HS-27A (cell line): ENCODE results near the gene SERTAD4.
A peak's percentile ranks its signal among the peaks of the same experiment; 100 is the strongest.

Experiments used
- DNase-seq: peaks from one replicate; pipeline ENCODE4 v3.0.0-alpha.2; 2012; ENCODE audit warnings: low read depth, missing footprints

Gene SERTAD4

DNA sequence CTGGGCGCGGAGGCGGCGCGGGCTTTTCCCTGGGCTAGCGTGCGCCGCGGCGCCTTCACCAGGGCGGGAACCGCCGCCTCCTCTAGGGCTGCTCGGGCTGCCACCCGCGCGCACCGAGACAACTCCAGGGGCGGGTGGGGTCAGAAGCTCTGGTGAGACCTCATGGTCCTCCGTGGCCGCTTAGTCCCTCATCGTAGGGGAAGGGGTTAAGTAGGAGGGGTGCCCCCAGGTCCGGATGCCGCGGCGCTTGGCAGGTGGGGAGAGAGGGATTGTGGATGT is 559 bp downstream of the SERTAD4 start:
- no peak for DNase-seq

DNA sequence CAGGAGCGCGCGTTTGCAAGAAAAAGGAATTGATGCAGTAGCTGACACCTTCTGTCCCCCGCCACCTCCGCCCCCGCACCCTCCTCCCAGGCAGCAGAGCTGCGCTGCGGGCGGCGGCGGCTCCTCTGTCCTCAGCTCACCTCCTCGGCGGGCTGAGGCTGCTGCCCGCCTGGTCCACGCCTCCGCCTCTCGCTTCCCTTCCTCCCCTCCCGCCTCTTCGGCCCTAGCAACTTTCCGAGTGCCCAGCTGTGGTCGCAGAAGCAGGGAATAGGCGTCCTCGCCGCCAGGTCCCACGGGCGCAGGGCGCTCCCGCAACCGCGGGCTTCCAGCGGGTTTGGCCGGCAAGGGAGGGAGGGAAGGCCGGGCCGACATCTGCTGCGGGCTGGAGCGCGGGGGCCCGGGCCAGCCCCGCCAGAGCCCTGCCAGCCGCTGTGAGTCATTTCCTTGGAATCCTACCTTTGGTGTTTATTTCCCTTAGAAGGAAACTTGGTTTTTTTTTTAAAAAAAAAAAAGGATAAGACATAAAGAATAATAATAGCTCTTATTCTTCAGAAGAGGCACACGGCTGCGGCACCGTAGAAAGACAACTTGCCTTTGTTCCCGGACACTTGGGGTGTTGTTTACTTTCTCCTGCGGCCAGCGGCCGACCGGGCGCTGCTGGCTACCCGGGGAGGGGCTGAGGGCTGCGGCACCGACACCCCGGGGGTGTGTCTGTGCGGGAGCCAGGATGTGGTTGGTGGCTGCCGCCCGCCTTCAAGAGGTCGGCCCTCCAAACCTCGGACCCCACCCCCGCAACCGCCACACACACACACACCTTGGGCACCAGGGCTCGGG is 1.1 kb downstream of the SERTAD4 start:
- DNase-seq, result peak; percentile 71

DNA sequence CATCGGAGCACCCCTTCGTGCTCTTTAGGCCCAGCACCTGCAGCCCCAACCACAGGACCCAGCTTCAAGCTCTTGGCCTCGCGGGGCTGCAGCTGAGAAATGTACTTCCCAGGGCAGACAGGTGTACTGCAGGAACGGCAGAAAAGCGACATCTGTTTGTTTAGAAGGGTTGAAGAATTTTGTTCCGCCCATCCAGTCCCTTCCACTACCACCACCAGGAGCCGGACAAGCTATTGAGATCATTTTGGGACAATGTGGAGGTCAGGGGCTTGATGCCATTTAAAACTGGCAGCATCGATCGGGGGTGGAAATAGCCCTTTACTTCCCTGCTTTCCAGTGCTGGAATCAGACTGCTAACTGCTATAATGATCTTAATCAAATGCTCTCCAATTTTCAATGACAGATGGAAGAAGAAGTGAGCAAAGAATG is 1.7 kb downstream of the SERTAD4 start:
- no peak for DNase-seq

DNA sequence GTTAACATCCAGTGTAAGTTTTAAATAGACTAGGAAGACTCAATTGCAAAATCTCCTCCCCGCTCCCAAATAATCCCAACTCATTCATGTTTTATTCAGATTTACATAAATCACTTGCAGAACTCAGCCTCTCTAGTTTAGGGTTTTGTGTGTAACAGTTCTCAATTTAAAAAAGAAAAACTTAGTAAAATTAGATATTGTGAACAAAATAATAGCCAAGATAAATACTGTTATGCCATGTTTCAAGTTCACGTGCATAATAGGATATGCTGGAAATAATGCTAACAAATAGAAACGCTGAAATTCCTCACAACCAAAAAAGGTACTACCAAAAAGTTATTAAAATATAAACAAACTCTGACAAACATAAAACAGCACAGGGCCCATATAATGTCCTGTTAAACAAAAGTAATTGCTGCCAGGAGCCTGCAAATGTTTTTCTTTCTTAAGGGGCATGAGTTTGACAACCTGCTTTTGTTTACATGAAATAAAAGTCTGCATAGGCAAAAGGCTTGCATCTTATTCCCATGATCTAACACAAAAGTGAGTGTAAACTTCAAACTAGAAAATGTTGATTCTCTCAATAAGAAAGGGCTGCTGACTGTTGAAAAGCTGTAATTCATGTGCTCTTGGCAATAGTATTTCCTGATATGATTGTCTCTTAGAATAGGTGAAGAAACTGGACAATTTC is 2.9 kb downstream of the SERTAD4 start:
- DNase-seq, result no peak

DNA sequence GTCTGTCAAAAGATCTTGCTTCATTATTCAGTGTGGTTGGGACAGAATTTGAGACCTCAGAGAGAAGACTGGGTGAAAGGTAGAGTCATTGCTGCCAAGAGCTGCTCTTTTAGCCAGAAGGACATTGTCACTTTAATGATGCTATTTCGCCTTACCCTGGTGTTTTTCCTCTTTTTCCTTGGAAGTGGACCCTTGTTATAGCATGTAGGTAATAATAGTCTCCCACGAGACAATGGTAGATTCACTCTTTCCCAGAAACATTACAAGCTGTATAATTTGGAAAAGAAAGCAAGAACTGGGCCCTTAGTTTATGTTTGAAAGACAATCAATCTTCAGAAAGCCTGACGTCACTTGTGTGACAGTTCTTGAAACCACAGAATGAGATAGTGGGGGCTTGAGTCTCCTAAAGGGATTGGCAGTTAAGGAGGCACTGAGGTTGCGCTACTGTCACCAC is 3.8 kb downstream of the SERTAD4 start:
- no peak for DNase-seq

DNA sequence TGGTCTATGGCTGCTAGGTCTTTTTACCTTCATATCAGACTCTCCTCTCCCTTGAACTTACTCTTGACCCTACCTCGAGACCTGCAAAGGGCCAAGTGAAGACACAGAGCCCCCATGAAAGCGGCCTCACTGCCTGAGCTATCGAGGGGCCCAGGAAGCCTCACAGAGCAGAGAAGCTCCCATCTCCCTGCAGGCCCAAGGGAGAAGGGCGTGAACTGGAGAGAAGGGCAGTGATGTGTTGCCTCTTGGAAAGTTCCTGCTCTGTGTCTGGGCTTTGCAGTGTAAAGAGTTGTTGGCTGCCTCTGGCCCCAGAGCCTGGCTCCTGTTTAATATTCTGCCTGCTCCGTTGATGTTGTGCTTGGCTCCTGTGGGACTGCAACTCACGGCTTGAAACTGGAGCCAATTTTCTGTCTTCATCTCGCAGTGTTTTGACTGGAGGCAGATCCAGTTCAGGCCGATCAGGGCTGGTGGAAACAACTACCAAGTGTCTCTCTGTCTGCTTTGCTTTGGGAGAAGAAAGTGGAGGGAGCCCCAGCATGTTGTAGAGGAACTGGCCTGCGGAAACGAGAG is 4.3 kb downstream of the SERTAD4 start:
- no peak for DNase-seq

DNA sequence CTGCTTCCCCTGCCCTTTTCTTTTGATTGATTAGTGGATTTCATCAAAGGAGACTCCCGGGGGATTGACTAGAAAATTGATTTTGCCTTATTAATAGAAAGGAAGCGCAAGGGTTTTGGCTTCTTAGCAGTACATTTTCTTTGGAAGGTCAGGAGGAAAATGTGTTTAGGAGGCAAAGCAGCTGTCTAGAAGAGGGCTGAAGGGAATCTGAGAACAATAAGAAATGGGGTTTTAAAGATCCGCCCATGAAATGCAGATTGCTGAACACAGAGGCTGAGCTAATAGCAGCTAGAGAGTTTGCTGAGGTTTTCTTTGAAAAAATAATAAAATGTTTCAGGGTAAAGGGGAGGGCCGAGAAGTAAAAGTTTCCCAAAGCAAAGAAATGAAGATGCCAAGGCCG is 4.9 kb downstream of the SERTAD4 start:
- DNase-seq, result no peak

DNA sequence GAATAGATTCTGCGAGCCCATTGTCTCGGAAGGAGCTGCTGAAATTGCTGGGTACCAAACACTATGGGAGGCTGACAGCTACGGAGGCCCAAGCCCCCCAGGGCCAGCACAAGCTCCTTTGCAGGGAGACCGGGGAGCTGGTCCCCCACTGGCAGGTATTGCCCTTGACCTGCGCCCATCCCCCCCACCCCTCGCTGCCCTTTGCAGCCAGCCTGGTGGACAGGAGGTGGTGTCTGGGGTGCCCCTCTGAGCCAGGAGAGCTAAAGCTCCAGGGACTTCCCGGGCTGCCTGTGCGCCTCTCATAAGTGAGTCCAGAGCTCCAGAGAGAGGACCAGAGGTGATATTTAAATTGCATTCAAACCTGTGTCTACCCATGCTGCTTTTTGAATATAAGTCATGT is 5.4 kb downstream of the SERTAD4 start:
- no peak for DNase-seq

DNA sequence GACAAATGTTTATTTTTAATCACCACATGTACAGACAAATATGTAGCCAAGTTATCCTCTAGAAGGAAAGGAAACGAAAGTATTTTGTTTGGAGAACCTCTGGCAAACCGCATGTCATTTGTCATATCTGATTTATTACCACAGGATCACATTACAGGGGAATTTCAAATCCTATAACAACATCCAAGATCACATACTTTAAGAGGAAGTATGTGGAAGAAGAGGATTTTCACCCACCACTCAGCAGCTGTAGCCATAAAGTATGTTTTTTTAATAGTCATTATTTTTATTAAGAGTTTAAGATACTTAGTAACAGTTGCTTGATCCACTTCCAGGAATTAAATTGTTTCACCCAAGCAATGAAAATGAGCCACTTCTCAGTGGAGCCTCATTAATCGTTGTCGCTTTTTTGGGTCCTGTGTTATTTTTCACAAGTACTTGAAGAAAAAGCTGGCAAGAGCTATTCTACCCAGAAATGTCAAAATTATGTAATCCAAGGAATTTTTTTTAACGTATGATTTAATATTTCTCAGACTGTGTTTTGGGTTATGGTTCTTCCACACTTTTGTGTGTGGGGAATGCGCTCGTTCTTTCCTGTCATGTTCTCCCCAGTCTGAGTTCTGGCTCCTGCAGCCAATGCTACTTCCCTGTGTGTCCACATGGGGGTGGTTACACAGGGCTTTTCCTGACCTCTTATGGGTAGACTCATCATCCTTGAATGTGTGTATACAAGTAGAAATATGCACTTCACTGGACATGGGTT is 6.9 kb downstream of the SERTAD4 start:
- DNase-seq, result peak; percentile 82

DNA sequence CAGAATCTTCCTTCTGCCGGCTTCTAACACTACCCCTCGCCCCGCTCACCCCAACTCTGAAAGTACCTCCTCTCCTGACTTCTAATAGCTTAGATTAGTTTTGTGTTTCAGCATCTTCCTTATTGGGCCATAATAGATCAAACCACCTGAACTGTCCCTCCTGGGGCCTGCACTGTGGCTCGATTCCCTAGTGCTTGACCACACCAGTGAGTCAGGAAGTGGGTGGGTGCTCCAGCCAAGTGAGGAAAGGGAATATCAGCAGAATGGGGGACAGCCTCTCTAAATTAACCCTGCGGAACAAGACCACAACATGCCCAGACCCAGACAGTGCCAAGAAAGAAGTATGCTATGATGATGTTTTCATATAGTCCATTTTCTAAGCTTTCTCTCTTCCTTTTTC is 8.5 kb downstream of the SERTAD4 start:
- DNase-seq, result no peak

DNA sequence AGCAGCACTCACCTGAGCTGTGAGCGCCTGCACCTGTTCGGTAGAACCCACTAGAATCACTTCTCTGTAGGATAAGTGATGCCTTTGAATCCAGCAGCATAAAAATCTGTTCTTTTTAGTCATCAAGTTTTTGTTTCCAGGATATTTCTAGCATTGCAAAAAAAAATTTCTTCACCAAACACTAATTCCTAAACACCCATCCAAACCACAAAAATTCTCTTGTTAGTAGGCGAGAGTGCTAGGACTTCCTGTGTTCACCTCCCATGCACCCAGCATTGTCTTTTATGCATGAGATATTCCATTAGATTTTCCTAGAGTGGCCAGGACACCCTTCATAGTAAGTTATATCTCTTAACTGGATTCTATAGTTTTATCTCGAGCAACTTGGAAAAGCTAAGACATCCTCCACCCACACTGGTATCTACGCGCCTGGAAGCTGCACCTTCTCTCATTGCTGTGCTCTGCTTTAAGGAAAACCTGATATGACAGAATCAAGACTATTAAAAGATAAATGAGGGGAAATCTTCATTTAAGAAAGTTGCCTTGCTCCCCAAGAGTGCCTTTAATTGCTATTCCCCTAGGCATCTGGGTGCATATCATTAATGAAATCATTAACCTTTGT is 12.3 kb downstream of the SERTAD4 start:
- no peak for DNase-seq

DNA sequence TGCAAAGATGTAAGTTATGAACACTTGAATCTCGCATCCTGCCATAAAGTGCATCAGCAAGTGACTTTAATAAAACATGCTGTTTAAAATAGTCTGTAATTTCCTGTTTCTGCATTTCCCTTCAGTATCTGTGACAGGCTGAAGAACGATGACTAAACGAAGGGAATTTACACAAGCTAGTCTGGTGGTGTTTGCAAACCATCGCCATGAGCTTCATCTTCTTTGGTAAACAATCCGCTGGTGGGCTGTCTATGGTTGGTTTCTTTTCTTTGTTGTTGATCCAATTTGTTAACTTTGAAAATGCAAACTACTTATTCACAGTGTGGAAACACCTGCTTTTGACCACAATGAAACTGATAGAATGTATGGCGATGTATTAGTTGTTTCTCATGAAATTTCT is 13.9 kb downstream of the SERTAD4 start:
- DNase-seq, result no peak

DNA sequence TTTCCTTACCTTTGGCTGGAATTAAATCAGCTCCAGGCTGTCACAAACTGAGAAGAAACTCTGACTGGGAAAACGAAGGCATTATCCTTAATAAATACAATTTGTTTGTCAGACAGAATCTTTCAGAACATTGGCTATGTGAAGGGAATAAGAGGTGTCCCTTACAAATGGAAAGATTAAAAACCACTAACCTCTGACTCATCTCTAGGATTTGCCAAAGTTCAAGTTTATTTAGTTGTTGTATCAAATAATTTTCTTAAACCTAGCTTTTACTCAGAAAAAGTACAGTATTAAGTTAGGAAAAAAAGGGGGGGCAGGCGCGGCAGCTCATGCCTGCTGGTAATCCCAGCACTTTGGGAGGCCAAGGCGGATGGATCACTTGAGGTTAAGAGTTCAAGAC is 15.7 kb downstream of the SERTAD4 start:
- no peak for DNase-seq

DNA sequence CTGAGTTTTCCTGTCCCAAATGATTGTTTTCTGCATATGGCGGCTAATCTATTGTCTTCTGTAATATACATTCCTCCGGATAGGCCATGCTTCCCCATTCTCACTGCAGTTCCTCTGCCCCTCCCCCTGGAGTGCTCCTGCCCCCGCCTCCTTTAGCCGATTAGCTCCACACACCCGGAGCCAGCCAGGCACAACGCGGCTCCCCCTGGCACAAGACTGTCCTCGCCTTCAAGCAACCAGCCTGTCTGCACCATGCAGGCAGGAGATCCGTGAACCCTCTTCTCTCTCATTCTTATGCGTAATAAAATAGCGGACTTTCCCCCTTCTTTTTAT is 18.0 kb downstream of the SERTAD4 start:
- no peak for DNase-seq

DNA sequence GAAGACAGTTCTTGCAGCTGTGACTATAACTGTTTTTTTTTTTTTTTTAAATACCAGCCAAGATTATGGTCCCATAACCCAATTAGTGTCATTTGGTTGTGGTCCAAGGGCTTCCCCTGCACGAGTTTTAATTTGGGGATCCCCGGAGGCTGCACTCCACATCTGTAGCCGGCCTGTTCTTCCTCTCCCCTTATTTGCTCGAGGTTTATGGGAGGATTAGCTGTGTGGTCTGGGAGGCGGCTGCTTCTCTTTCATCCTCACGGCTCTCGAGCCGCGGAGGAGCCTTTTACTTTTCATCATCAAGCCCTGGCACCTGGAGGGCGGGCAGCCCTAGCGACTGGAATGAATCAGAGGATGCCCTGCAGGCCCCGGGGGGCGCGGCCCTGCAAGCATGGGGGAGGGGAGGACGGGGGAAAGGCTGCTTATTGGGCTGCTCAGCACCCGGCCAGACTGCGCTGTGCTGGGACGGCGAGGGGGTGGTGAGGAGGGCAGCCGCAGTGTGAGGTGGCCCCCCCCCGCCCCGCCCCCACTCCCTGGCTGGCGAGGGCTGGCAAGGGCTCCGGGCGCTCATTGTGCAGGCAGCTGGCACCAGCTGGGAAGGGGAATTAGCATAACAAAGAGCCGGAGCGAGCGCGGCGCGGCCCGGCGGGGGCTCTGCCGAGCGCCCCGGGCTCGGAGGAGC is 18.5 kb downstream of the SERTAD4 start:
- no peak for DNase-seq

DNA sequence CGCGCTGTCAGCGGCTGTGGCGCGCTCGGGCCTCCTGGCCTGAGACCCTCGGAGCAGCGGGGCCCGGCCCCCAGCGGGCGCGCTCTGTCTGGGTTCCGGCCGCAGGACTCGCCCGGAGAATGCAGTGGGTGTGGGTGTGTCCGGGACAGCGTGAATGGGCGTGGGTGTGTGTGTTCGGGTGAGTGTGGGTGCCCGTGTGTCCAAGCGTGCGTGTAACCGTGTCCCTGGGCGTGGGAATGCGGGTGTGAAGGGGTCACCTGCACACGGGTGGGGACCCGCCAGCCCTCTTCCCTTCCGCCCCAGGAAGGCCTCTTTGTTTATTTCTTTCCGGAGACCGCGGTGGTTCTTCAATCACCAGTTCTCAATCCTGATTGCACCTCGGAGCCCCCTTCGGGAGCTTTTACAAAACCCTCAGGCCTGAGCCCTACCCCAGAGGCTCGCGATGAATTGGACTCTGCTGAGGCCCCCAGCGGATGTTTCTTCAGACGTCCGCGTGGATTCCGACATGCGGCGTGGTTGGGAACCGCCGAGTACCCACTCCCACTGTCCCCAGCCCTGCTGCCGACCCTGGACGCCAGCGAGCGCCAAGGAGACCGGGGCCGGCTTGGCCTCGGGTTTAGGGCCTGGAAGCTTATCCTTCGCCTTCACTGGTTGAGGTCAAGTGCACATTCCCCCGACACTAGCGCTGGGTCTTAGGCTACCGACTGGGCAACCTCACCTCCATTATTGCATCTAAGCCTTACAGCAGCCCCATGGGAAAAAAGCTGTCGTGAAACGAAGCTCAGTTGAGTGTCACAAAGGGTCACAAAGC is 19.3 kb downstream of the SERTAD4 start:
- DNase-seq, result no peak

DNA sequence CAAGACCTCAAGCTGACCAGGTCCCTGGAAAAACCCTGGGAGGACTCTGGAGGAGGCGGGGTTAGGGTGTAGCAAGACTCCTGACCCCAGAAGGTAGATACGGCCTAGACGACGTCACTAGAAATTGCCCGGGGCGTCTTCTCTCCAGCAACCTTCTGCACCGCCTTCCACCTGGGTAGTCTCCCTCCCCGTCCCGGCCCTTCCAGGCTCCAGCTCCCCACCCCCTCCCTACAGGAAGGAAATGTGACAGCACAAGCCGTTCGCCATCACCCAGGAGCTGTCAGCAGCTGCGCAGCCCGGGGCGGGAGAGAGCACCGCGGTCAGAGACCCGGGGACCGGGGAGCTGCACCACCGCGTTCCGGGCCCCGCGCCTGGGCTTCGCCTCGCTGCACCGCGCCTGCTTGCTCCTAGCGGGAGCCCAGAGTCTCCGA is 20.0 kb downstream of the SERTAD4 start:
- no peak for DNase-seq

DNA sequence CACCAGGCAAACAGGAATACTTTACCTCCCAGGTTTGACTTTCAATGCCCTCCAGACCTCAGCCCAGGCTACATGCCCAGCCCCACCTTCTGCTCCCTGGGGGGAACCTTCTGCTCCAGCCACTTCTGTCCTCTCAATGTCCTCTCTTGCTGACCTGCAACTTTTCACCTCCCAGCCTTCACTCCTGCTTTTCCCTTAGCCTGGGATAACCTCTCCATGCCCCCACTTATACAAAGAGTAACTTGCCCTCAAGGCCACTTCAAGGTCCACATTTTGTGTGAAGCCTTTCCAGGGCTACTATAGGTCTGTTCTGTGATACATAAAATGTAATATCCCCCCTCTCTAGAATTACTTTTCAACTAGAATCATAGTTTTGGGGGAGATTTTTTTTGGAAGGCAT is 21.7 kb downstream of the SERTAD4 start:
- DNase-seq, result no peak

DNA sequence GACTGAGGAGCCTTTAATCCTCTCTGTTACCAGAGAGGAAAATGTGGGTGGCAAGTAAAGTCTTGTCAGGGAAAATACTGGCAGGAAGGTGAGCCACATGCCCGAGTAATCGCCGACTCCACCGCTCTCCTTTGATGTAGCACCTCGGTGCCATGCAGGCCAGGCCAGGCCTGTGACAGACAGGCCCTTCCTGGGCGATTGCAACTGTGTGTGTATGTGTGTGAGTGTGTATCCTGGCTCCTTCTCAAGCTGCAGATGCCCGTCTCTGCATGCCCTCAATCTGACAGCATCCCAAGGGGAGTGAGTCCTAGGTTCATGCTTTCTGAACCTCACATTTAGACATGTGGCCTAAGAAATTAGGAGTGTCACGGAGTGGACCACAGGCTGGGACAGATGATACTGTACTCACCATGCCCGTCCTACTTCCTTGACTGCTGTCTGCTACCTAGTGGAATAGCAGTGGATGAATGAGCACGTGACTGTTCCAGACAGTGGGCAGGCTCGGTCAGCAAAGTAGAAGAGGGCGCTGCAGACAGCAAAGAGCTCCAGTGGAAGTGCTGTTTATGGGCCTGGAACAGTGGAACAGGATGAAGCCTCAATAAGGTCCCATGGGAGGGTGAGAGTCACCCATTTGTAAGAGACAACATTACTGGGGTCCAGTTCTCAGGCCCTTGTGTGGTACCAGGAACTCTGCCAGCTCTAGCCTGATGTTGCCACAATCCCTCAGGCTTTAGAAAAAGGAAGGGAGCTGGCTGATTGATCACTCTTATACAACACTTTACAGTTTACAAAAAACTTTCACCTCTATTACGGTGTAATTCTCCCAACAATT is 25.3 kb downstream of the SERTAD4 start:
- no peak for DNase-seq

DNA sequence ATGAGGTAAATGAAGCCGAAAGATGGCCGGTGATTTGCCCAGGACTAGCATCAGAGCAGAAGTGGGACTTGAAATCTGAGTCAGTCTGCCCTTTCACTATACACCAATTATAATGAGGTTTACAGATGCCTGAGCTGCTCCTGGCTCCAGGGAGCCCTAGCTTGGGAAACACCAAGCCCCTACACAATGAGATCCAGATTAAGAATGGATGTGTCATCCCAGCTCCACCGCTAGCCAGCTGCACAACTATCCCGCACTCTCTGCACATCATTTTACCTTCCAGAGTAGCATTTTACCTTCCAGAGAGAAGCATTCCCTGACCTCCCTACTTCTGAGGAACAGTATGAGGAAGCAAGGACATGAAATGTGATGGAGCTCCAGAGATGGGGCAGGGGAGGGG is 27.0 kb downstream of the SERTAD4 start:
- DNase-seq, result no peak
